HCT116 (cell line): ENCODE data around the gene TRPM4.

Source experiments
- EGR1 ChIP-seq: IDR thresholded peaks from 2 replicates; pipeline ENCODE4 v1.6.1; 2012; ENCODE audit warnings: low read depth
- EZH2phosphoT487 ChIP-seq: fragments of 200-600 bp; IDR thresholded peaks from 2 replicates; pipeline ENCODE4 v1.6.1; 2018; ENCODE audit warnings: antibody characterized with exemption, borderline replicate concordance
- POLR2AphosphoS5 ChIP-seq: IDR thresholded peaks from 2 replicates; pipeline ENCODE4 v1.6.1; 2011; ENCODE audit warnings: mild to moderate bottlenecking, low read depth, low read length, moderate library complexity
- RAD21 ChIP-seq: IDR thresholded peaks from 2 replicates; pipeline ENCODE4 v1.6.1; 2012; ENCODE audit warnings: low read depth, mild to moderate bottlenecking
- SIN3A ChIP-seq: IDR thresholded peaks from 2 replicates; pipeline ENCODE4 v1.6.1; 2012; ENCODE audit warnings: low read depth
- TCF7L2 ChIP-seq: IDR thresholded peaks from 2 replicates; pipeline ENCODE4 v1.7.0; 2011; ENCODE audit warnings: borderline replicate concordance, inconsistent platforms; ENCODE audit not compliant: insufficient read depth, insufficient read length; ENCODE audit errors: extremely low read depth
- YY1 ChIP-seq: IDR thresholded peaks from 2 replicates; pipeline ENCODE4 v1.6.1; 2011; ENCODE audit warnings: low read length, low read depth, moderate library complexity, mild to moderate bottlenecking; ENCODE audit not compliant: insufficient replicate concordance; ENCODE audit errors: extremely low read depth
- ZNF274 ChIP-seq: fragments of 200-500 bp; sonication (Bioruptor generic); IDR thresholded peaks from 2 replicates; pipeline ENCODE4 v1.6.1; 2014; ENCODE audit warnings: mild to moderate bottlenecking, low read depth, low read length, inconsistent platforms
- TF ChIP-seq, protein P1 (sequence below), 3 experiments: fragments of 200-600 bp in 1 of 3; sonication (generic) in 1 of 3; IDR thresholded peaks in 2 of 3; conservative IDR thresholded peaks in 1 of 3; 2 replicates each; pipeline ENCODE4 v1.5.1; 2012 to 2017; ENCODE audit warnings: low read depth in 2 of 3, low read length in 2 of 3, antibody characterized with exemption in 1 of 3, borderline replicate concordance in 1 of 3, control low read depth in 1 of 3, mild to moderate bottlenecking in 1 of 3, mixed read lengths in 1 of 3, mixed run types in 1 of 3, moderate library complexity in 1 of 3; ENCODE audit not compliant: insufficient read depth in 1 of 3
- TF ChIP-seq, protein P2 (sequence below): IDR thresholded peaks from 2 replicates; pipeline ENCODE4 v1.6.1; 2012

DNA sequence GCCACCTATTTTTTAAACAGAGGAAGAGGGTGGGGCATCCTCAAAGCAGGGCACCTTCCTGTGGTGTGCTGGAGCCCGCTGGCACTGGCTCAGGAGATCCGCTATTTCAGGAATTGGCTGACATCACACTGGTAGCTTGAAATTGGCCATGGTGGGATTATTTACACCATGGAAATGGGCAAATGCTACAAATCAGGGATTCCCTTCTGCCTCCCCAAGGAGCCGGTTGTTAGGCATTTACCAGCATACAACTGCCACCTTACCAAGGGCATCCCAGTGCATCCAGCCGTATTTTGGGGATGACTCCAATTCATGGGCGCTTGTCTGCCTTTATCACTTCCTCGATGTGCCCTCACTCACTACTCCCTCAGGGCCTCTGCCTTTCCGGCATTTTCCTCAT lies 16.6 kb upstream of the TRPM4 start:
- TF ChIP-seq, protein P1, sequence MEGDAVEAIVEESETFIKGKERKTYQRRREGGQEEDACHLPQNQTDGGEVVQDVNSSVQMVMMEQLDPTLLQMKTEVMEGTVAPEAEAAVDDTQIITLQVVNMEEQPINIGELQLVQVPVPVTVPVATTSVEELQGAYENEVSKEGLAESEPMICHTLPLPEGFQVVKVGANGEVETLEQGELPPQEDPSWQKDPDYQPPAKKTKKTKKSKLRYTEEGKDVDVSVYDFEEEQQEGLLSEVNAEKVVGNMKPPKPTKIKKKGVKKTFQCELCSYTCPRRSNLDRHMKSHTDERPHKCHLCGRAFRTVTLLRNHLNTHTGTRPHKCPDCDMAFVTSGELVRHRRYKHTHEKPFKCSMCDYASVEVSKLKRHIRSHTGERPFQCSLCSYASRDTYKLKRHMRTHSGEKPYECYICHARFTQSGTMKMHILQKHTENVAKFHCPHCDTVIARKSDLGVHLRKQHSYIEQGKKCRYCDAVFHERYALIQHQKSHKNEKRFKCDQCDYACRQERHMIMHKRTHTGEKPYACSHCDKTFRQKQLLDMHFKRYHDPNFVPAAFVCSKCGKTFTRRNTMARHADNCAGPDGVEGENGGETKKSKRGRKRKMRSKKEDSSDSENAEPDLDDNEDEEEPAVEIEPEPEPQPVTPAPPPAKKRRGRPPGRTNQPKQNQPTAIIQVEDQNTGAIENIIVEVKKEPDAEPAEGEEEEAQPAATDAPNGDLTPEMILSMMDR (IDR thresholded peaks at IDR 0.05 in 2 of 3, conservative IDR thresholded peaks at IDR 0.05 in 1 of 3; ENCODE audit: borderline replicate concordance in 1 of 3, insufficient read depth in 1 of 3, low read depth in 2 of 3, low read length in 2 of 3) = no peak
- TF ChIP-seq ZNF274 = no peak
- no peak for TF ChIP-seq POLR2AphosphoS5
- no peak for TF ChIP-seq EGR1
- TF ChIP-seq EZH2phosphoT487 = no peak
- TF ChIP-seq, protein P2, sequence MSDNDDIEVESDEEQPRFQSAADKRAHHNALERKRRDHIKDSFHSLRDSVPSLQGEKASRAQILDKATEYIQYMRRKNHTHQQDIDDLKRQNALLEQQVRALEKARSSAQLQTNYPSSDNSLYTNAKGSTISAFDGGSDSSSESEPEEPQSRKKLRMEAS = no peak
- TF ChIP-seq TCF7L2 = no peak
- no peak for TF ChIP-seq YY1
- TF ChIP-seq RAD21 = no peak
- no peak for TF ChIP-seq SIN3A
